Tibial artery (tissue), 4 donors: Measurements from ENCODE around the gene PRKG1.

ENCODE experiments used
- DNase-seq, 2 donors: peaks; one replicate each; pipeline ENCODE4 v3.0.0-alpha.2; 2019
- H3K27ac ChIP-seq, 2 donors: fragments of 200-600 bp; sonication (generic) in 1 of 2; 1 replicate in 1 of 2; 2 replicates in 1 of 2; pipeline ENCODE4 v1.5.1; 2018 to 2019; ENCODE audit warnings: mild to moderate bottlenecking in 1 of 2
- H3K27me3 ChIP-seq, 2 donors: fragments of 200-600 bp; sonication (generic) in 1 of 2; one replicate each; pipeline versions ENCODE4 v1.5.1 to v1.6.0; 2016 to 2019
- H3K36me3 ChIP-seq, 3 donors: fragments of 200-600 bp; sonication (generic) in 2 of 3; one replicate each; pipeline ENCODE4 v1.5.1; 2016 to 2019; ENCODE audit warnings: mild to moderate bottlenecking in 2 of 3
- H3K4me1 ChIP-seq, 4 donors: fragments of 200-600 bp; sonication (generic) in 2 of 4; 1 replicate in 3 of 4; 2 replicates in 1 of 4; pipeline ENCODE4 v1.5.1; 2016 to 2019
- H3K4me3 ChIP-seq, 2 donors: fragments of 200-600 bp; sonication (generic) in 1 of 2; 1 replicate in 1 of 2; 2 replicates in 1 of 2; pipeline ENCODE4 v1.5.1; 2018 to 2019; ENCODE audit warnings: mild to moderate bottlenecking in 2 of 2
- H3K9me3 ChIP-seq, 3 donors: fragments of 200-600 bp; sonication (generic) in 1 of 3; one replicate each; pipeline ENCODE4 v1.5.1; 2016 to 2019
- CTCF ChIP-seq, 2 experiments: fragments of 200-600 bp in 1 of 2; fragments of 450-650 bp in 1 of 2; IDR thresholded peaks; one replicate each; pipeline ENCODE4 v1.5.1; 2017 to 2019; ENCODE audit warnings: antibody characterized with exemption in 2 of 2, mild to moderate bottlenecking in 1 of 2, moderate library complexity in 1 of 2
- intact Hi-C: fragments of 100-400 bp; cut with DNase I; formaldehyde crosslinking; loops from one replicate; pipeline ENCODE4 v1.15.0; 2023; ENCODE audit warnings: low total_unique reads

PRKG1 gene

GRCh38 chr10:51926337-51926736 is 852.0 kb downstream of the PRKG1 start:
- no peak for DNase-seq
- Histone ChIP-seq H3K36me3 (no peaks in the 10 kb centered on the region), H3K27ac (no peak overlapping the region), H3K9me3 (no peaks in the 10 kb centered on the region), H3K27me3 (no peaks in the 10 kb centered on the region), H3K4me3 (no peak overlapping the region), H3K4me1 (peaks cover 0 to 33% (median 0%) of the 10 kb centered on the region in 4 donors)
- no peak for TF ChIP-seq CTCF (IDR thresholded peaks at IDR 0.05)
- intact Hi-C loops, result no loop called here

- intact Hi-C loops, result no loop called here
- Histone ChIP-seq H3K27ac (no peak overlapping the region), H3K27me3 (no peaks in the 10 kb centered on the region), H3K36me3 (no peaks in the 10 kb centered on the region), H3K4me3 (no peak overlapping the region), H3K4me1 (peaks cover 0 to 37% (median 0%) of the 10 kb centered on the region in 4 donors), H3K9me3 (no peaks in the 10 kb centered on the region)
- no peak for DNase-seq
- no peak for TF ChIP-seq CTCF (IDR thresholded peaks at IDR 0.05)
Measured at GRCh38 chr10:51928162-51928561, 853.9 kb downstream of the PRKG1 start.

- DNase-seq, result no peak
- Histone ChIP-seq H3K9me3 (no peaks in the 10 kb centered on the region), H3K4me1 (peaks cover 0 to 54% (median 4%) of the 10 kb centered on the region in 4 donors), H3K27ac (no peak overlapping the region), H3K4me3 (no peak overlapping the region), H3K36me3 (no peaks in the 10 kb centered on the region), H3K27me3 (no peaks in the 10 kb centered on the region)
- no peak for TF ChIP-seq CTCF (IDR thresholded peaks at IDR 0.05)
- intact Hi-C loops, result no loop called here
Measured at GRCh38 chr10:51932530-51932929, 858.2 kb downstream of the PRKG1 start.

- no peak for TF ChIP-seq CTCF (IDR thresholded peaks at IDR 0.05)
- Histone ChIP-seq H3K27me3 (no peaks in the 10 kb centered on the region), H3K4me1 (peaks cover 0 to 61% (median 9%) of the 10 kb centered on the region in 4 donors), H3K36me3 (no peaks in the 10 kb centered on the region), H3K27ac (no peak overlapping the region), H3K9me3 (no peaks in the 10 kb centered on the region), H3K4me3 (no peak overlapping the region)
- intact Hi-C loops, result no loop called here
- no peak for DNase-seq
Measured at GRCh38 chr10:51934373-51934772, 860.1 kb downstream of the PRKG1 start.

GRCh38 chr10:51935341-51935740 is 861.1 kb downstream of the PRKG1 start:
- peaks cover 0 to 68% (median 9%) of the 10 kb centered on the region in 4 donors for H3K4me1 ChIP-seq
- H3K4me3 ChIP-seq, result no peak overlapping the region
- H3K27ac ChIP-seq, result no peak overlapping the region
- no peak for TF ChIP-seq CTCF (IDR thresholded peaks at IDR 0.05)
- no peaks in the 10 kb centered on the region for H3K36me3 ChIP-seq
- no peaks in the 10 kb centered on the region for H3K9me3 ChIP-seq
- DNase-seq, result no peak
- intact Hi-C loops, result no loop called here
- no peaks in the 10 kb centered on the region for H3K27me3 ChIP-seq
